GM19463 (cell line): ENCODE results near the gene MRPS31.

Source experiments
- ATAC-seq: cut with Tn5 transposase; IDR thresholded peaks from one replicate; pipeline ENCODE4 v1.9.1; 2021; ENCODE audit warnings: mild to moderate bottlenecking, moderate library complexity; ENCODE audit not compliant: unreplicated experiment

The MRPS31 gene

DNA sequence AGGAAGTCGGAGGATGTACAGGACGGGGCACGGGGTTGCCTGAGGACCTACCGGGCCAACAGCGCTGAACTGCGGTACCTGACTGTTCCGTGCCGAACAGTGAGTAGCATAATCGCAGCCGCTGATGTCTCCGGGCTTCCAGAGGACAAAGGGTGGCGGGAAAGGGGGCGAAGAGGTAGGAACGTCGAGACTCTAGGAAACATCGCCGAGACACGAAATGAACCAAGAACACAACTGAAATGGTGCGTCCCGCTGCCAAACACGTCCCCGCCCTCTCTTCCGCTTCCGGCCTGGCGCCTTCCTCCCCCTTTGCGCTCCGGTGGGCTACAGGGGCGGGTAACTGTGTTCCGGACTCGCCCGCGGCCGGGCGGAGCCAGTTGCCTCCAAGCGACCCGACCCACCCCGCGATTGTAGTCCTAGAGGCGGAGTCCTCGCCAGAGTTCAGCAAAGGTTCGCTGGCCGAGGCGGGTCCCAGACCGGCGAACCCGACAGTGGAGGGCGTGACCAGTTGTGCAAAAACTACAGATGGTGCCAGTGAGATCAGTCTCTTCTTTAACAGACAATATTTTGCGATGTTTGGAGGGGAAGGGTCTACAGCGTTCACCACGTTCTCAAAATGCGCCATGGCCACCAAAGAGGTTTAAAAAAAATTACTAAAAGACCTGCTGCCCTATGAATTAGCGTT lies at the start of gene MRPS31:
Gene MRPS31 (minus strand): TSS at position 257 of the 685 bp plus-strand sequence. CDS start 54 bp downstream, at position 203.
- peak; percentile 97 for ATAC-seq

- no peak for ATAC-seq
These were observed 48.9 kb upstream of the MRPS31 start for GRCh38 chr13:40819797-40820315.

DNA sequence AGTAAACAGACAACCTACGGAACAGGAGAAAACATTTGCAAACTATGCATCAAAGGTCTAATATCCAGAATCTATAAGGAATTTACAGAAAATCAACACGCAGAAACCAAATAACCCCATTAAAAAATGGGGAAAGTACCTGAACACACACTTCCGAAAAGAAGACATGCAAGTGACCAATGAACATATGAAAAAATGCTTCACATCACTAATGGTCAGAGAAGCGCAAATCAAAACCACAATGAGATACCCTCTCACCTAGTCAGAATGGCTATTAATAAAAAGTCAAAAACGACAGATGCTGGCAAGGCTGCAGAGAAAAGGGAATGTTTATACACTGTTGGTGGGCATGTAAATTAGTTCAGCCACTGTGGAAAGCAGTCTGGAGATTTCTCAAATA lies 47.9 kb upstream of the MRPS31 start:
- no peak for ATAC-seq

GRCh38 chr13:40814803-40815202 lies 43.8 kb upstream of the MRPS31 start:
- ATAC-seq, result no peak

- ATAC-seq, result no peak
These were observed 42.9 kb upstream of the MRPS31 start for GRCh38 chr13:40813667-40814454.

DNA sequence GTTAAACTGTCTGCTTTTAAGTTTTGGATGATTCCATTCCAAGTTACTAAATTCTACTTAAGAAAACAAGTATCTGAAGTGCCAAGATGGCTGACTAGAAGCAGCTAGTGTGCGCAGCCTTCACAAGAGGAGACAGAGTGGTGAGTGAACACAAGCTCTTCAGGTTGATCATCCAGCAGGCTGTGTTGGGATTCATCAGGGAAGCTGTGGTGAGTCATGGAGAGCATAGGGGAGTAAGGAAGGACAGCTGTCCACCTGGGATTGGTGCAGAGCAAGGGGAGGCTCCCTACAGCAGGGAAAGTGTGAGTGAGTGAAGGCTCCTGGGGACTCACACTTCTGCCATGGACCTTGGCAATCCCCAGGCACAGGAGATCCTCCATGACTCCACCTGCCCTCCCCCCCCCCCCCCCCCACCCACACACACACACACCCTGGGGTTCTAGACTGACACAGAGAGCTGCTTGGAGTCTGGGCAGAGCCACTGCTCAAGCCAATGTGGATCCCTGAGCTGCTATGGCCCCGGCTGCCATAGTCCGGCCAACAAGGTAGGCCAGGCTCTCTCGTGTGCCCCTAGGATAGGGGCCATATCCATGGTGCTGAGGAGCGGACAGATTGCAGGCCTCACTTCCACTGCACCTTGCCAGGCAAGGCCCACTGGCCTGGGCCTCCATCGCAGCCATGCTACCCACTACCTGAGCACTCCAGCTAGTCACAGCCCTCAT lies 41.9 kb upstream of the MRPS31 start:
- ATAC-seq, result no peak

- no peak for ATAC-seq
These were observed 41.1 kb upstream of the MRPS31 start for GRCh38 chr13:40812102-40812501.

DNA sequence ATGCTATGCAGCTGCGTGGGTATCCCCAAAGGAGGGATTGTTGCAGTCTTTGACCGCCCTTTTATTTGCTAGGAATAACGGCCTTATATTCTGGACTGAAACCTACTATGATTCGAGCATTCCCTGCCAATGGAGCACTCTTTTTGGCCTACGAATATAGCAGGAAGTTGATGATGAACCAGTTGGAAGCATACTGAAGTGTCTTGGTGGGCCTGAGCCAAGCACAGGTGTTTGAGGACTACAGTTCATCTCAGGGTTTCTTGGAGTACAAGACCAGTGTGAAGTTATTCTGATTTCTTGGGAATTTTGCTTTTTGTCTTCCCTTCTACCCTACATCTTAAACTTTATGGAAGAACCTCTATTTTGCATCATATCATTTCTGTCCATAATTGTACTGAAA lies 38.5 kb upstream of the MRPS31 start:
- ATAC-seq, result no peak

DNA sequence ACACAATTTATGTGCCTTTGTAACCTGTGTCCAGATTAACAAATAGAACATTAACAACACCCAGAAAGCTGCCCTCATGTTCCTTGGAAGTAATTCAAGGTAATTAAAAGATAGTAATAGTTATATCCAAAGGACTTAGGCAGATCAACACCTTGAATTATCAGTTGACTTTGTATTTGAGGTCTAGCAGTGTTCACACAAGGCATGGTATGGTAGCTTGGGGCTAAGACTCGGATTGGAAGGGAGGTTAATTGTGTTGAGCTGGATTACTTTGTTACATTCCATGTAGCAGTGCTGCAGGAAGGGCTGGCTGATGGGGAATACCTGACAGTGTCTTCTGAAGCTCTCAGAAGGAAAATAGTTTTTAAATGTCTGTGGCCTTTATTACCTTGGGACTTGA lies 35.3 kb upstream of the MRPS31 start:
- no peak for ATAC-seq

GRCh38 chr13:40803316-40803715 lies 32.3 kb upstream of the MRPS31 start:
- no peak for ATAC-seq

GRCh38 chr13:40801255-40802217 lies 30.5 kb upstream of the MRPS31 start:
- ATAC-seq, result no peak

GRCh38 chr13:40800559-40800958 lies 29.6 kb upstream of the MRPS31 start:
- no peak for ATAC-seq

DNA sequence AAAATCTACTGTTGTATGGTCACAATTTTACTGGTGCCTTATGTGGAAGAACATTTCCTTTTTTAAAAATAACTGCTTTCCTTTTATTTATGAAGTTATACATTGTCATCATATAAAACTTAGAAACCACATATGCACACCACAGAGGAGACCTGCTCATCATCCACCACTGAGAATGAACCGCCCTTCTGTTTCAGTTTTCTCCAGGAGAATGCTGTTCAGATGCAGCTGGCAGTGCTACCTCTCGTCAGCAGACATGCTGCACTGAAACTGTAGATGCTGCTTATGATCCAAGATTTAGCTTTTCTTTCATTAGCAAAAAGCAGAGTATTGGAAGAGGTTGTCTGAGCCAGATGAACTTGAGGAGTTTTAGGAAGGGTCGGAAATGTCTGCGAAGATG lies 28.5 kb upstream of the MRPS31 start:
- ATAC-seq, result no peak

- ATAC-seq, result no peak
These were observed 27.4 kb upstream of the MRPS31 start for GRCh38 chr13:40798380-40798779.

GRCh38 chr13:40796649-40797048 lies 25.7 kb upstream of the MRPS31 start:
- no peak for ATAC-seq

- ATAC-seq, result no peak
These were observed 23.7 kb upstream of the MRPS31 start for GRCh38 chr13:40794414-40795368.

- no peak for ATAC-seq
These were observed 22.3 kb upstream of the MRPS31 start for GRCh38 chr13:40793339-40793738.

DNA sequence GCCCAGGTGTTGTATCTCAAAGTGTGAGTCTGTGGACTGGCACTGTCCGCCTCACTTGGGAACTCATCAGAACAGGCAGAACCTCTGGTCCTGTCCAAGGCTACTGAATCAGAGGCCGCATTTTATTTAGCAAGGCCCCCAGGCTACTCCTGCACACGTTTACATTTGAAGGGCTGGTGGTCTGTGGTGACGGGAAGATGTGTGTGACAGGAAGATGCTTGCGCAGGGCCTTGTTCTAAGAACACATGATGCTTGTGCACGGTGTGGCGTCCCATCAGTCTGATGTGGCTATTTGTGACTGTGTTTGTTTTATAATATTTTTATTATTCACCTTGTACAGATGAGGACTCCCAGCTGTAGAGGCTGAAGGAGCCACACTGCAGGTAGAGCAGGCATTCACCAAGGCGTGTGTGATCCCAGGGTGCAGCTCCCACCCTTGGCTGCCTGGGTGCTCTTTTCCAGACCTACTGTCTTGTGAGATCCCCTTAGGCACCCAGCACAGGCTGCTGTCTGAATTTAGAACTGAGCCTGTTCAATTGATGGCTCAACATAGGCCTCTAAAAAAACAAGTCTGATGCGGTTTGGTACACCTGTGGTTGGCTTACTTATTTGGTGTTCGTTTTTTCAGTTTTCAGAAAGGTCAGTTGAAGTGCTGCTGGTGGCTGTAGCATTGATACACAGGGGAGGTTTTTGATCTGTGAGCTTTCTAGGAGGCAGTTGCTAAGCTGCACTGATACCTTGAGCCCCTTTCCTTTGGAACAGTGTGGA lies 21.5 kb upstream of the MRPS31 start:
- no peak for ATAC-seq
